Right lobe of liver (tissue), 4 donors: ENCODE measurements around the gene KCNT1.

Source experiments
- POLR2A ChIP-seq: fragments of 450-650 bp; IDR thresholded peaks from one replicate; pipeline ENCODE4 v1.6.1; 2017; ENCODE audit warnings: antibody characterized with exemption, mild to moderate bottlenecking
- TF ChIP-seq, protein P1 (sequence below), 4 donors: fragments of 200-600 bp in 3 of 4; fragments of 450-650 bp in 1 of 4; IDR thresholded peaks; one replicate each; pipeline versions ENCODE4 v1.5.1 to v1.8.0; 2016 to 2022; ENCODE audit warnings: antibody characterized with exemption in 4 of 4, mild to moderate bottlenecking in 2 of 4
- donor health status: DM: no; HTN: no; CAD: no.
- donor health status: DM: no; HTN: no; CAD: no.
- donor health status: DM: no; HTN: yes; CAD: no.

DNA sequence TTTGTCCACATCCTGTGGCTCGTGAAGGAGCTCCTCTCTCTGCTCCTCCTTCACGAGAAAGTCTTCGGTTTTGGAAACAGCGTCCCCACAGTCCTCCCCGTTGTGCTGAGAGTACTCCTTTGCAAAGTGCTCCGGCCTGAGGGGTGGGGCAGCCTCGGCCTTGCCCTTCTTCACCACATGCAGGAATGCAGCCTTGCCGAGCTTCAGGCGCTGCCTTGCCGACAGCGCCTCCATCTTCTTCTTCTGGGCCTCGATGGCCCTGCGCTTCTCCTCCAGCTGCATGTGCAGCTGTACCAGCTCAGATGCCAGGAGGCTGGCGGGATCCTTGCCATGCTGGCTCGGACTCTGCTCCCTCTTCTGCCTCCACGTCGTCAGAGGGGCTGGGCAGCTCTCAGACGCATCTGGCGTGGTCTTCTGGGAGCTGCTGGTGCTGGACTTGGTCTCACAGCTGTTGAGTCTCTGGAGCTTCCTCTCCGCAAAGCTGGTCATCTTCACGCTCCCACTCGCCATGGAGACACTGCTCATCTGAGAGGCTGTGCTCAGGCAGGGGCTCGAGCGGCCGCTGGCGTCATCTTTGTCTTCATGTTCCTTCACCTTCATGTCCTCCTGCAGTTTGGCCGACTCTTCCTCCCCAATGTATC, 119.9 kb downstream of the KCNT1 start:
- TF ChIP-seq, protein P1, sequence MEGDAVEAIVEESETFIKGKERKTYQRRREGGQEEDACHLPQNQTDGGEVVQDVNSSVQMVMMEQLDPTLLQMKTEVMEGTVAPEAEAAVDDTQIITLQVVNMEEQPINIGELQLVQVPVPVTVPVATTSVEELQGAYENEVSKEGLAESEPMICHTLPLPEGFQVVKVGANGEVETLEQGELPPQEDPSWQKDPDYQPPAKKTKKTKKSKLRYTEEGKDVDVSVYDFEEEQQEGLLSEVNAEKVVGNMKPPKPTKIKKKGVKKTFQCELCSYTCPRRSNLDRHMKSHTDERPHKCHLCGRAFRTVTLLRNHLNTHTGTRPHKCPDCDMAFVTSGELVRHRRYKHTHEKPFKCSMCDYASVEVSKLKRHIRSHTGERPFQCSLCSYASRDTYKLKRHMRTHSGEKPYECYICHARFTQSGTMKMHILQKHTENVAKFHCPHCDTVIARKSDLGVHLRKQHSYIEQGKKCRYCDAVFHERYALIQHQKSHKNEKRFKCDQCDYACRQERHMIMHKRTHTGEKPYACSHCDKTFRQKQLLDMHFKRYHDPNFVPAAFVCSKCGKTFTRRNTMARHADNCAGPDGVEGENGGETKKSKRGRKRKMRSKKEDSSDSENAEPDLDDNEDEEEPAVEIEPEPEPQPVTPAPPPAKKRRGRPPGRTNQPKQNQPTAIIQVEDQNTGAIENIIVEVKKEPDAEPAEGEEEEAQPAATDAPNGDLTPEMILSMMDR (IDR thresholded peaks at IDR 0.05): no peak
- TF ChIP-seq POLR2A: no peak
